ENCODE measurements around the gene HSD17B8.

HSD17B8 gene

GRCh38 chr6:33190504-33191107 lies 13.8 kb upstream of the HSD17B8 start:
- Histone ChIP-seq H3K79me2 (ENCODE audit: control insufficient read depth, low read length) (no peaks in the 10 kb centered on the region), H3K9me3 (ENCODE audit: control insufficient read depth, insufficient read depth, low read length) (no peaks in the 10 kb centered on the region), H3F3A (ENCODE audit: control insufficient read depth, insufficient read depth) (no peaks in the 10 kb centered on the region)

GRCh38 chr6:33191383-33192104 lies 12.9 kb upstream of the HSD17B8 start:
- Histone ChIP-seq H3K9me2 (replicated peaks; ENCODE audit: control insufficient read depth, low read length) (no peaks in the 10 kb centered on the region), H3K27ac (ENCODE audit: low read depth, low read length) (no peak overlapping the region), H3K79me2 (ENCODE audit: control insufficient read depth, low read length) (no peaks in the 10 kb centered on the region), H4K20me1 (ENCODE audit: control insufficient read depth, insufficient read depth, low read depth, low read length) (no peaks in the 10 kb centered on the region), H3K36me3 (ENCODE audit: control insufficient read depth, low read length) (peaks cover 28% of the 10 kb centered on the region), H3K4me1 (ENCODE audit: control insufficient read depth, low read length) (peaks cover 11% of the 10 kb centered on the region), H3K4me3 (ENCODE audit: low read length) (no peak overlapping the region), H3F3A (ENCODE audit: control insufficient read depth, insufficient read depth) (no peaks in the 10 kb centered on the region), H3K9me3 (ENCODE audit: control insufficient read depth, insufficient read depth, low read length) (no peaks in the 10 kb centered on the region), H3K27me3 (ENCODE audit: control insufficient read depth, low read length) (peaks cover 30% of the 10 kb centered on the region), H3K4me2 (ENCODE audit: low read length) (peak overlapping the region; percentile 14; the same call in 1 of the 2 replicates)
- TF ChIP-seq CTCF (IDR thresholded peaks at IDR 0.05; ENCODE audit: low read depth, low read length, poor library complexity, severe bottlenecking) (no peak), EZH2phosphoT487 (IDR thresholded peaks at IDR 0.05; ENCODE audit: borderline replicate concordance, low read length) (no peak)

More at GRCh38 chr6:33190504-33191107, 13.8 kb upstream of the HSD17B8 start:
- no peaks in the 10 kb centered on the region for H3K9me2 ChIP-seq (replicated peaks; ENCODE audit: control insufficient read depth, low read length)
- H3K4me2 ChIP-seq (ENCODE audit: low read length) = no peak overlapping the region
- H3K27ac ChIP-seq (ENCODE audit: low read depth, low read length) = no peak overlapping the region
- no peak overlapping the region for H3K4me3 ChIP-seq (ENCODE audit: low read length)
- H3K4me1 ChIP-seq (ENCODE audit: control insufficient read depth, low read length) = peaks cover 11% of the 10 kb centered on the region
- no peaks in the 10 kb centered on the region for H4K20me1 ChIP-seq (ENCODE audit: control insufficient read depth, insufficient read depth, low read depth, low read length)
- H3K36me3 ChIP-seq (ENCODE audit: control insufficient read depth, low read length) = peaks cover 18% of the 10 kb centered on the region
- H3K27me3 ChIP-seq (ENCODE audit: control insufficient read depth, low read length) = peaks cover 30% of the 10 kb centered on the region
- TF ChIP-seq CTCF (IDR thresholded peaks at IDR 0.05; ENCODE audit: low read depth, low read length, poor library complexity, severe bottlenecking) = no peak
- no peak for TF ChIP-seq EZH2phosphoT487 (IDR thresholded peaks at IDR 0.05; ENCODE audit: borderline replicate concordance, low read length)

- peak; percentile 93 for TF ChIP-seq EZH2phosphoT487 (IDR thresholded peaks at IDR 0.05; ENCODE audit: borderline replicate concordance, low read length)
- TF ChIP-seq CTCF (IDR thresholded peaks at IDR 0.05; ENCODE audit: low read depth, low read length, poor library complexity, severe bottlenecking) = no peak
- Histone ChIP-seq H3K4me2 (ENCODE audit: low read length) (peak within 1 kb of the TSS; percentile 65), H3F3A (ENCODE audit: control insufficient read depth, insufficient read depth) (no peaks in the 10 kb centered on the region), H4K20me1 (ENCODE audit: control insufficient read depth, insufficient read depth, low read depth, low read length) (0 out of 2 replicates have a peak, but pooled peaks cover 3% of the 10 kb centered on the region), H3K36me3 (ENCODE audit: control insufficient read depth, low read length) (peaks cover 32% of the 10 kb centered on the region), H3K4me3 (ENCODE audit: low read length) (peak within 1 kb of the TSS; percentile 51), H3K27me3 (ENCODE audit: control insufficient read depth, low read length) (peaks cover 25% of the 10 kb centered on the region), H3K9me3 (ENCODE audit: control insufficient read depth, insufficient read depth, low read length) (no peaks in the 10 kb centered on the region), H3K79me2 (ENCODE audit: control insufficient read depth, low read length) (no peaks in the 10 kb centered on the region; the same call in 1 of the 2 replicates), H3K9me2 (replicated peaks; ENCODE audit: control insufficient read depth, low read length) (no peaks in the 10 kb centered on the region), H3K4me1 (ENCODE audit: control insufficient read depth, low read length) (peaks cover 12% of the 10 kb centered on the region), H3K27ac (ENCODE audit: low read depth, low read length) (no peak within 1 kb of the TSS)
Measured at GRCh38 chr6:33192105-33192646, 12.3 kb upstream of the HSD17B8 start, which contains the start of gene COL11A2. TSS of gene COL11A2 (minus strand) at chr6:33192467. CDS start at chr6:33192240, 227 bp downstream.

Data from DOHH2 (cell line).